BE2C (cell line): ENCODE results near the gene DCLK2.
A peak's percentile ranks its signal among the peaks of the same experiment; 100 is the strongest.

Source experiments
- DNase-seq: peaks from one replicate; pipeline ENCODE4 v3.0.0-alpha.2; 2020
- H3K27me3 ChIP-seq: fragments of 250-450 bp; sonication (Bioruptor Pico); 2 replicates; pipeline ENCODE4 v1.5.1; 2020; ENCODE audit warnings: mild to moderate bottlenecking
- H3K36me3 ChIP-seq: fragments of 250-450 bp; sonication (Bioruptor Pico); 2 replicates; pipeline ENCODE4 v1.5.1; 2020; ENCODE audit warnings: mild to moderate bottlenecking
- H3K4me1 ChIP-seq: fragments of 250-450 bp; sonication (Bioruptor Pico); 2 replicates; pipeline ENCODE4 v1.5.1; 2020
- H3K4me3 ChIP-seq: 2 replicates; pipeline ENCODE4 v1.5.1; 2011; ENCODE audit warnings: low read depth, low read length
- H3K9me3 ChIP-seq: fragments of 250-450 bp; sonication (Bioruptor Pico); 2 replicates; pipeline ENCODE4 v1.5.1; 2020
- CTCF ChIP-seq: IDR thresholded peaks from 2 replicates; pipeline ENCODE4 v1.5.1; 2012; ENCODE audit warnings: mild to moderate bottlenecking, low read depth, low read length

Gene DCLK2

GRCh38 chr4:150212485-150212884, 134.2 kb downstream of the DCLK2 start:
- no peak for DNase-seq
- no peak for TF ChIP-seq CTCF

DNA sequence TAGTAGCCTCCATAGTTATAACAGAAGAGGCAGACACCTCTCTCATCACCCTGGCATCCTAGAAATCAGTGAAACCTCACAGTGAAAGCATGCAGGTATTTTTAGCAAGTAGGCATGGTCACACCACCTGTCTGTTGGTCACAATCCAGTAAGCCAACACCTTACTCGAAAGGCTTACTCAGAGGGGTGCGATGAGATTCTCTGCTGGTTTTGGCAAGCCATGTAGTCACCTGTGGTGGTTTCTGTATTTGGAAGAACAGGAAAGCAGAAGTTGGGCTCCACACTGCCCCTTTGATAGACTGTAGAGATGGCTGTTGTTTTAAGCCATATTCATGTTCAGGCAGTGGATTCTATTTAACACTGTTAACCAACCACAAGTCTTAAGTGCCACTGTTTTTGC, 134.7 kb downstream of the DCLK2 start:
- no peaks in the 10 kb centered on the region for H3K27me3 ChIP-seq
- H3K9me3 ChIP-seq: no peaks in the 10 kb centered on the region
- H3K36me3 ChIP-seq: no peaks in the 10 kb centered on the region
- peaks cover under 1% of the 10 kb centered on the region for H3K4me1 ChIP-seq
- no peak overlapping the region for H3K4me3 ChIP-seq
- no peak for DNase-seq
- TF ChIP-seq CTCF: no peak

More at GRCh38 chr4:150212485-150212884, 134.2 kb downstream of the DCLK2 start:
- Histone ChIP-seq H3K4me1 (peaks cover 3% of the 10 kb centered on the region), H3K36me3 (no peaks in the 10 kb centered on the region), H3K9me3 (no peaks in the 10 kb centered on the region), H3K27me3 (no peaks in the 10 kb centered on the region), H3K4me3 (no peak overlapping the region)

DNA sequence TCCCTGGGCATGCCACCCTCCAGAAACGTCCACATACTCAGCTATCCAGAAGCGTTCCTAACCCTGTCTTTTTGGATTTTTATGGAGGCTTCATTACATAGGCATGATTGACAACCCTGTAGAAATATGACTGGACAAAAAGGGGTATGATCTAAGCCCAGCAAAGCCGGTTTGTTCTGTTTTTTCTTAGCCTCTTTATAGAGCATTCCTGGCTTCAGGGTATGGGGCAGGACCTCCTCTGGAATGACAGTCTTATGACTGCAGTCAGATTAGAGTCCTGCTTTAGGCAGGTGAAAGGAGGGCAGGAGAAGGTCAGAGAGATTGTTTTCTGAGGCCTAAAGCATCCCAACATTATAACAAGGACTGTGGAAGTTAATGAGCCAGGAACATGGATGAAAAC, 137.4 kb downstream of the DCLK2 start:
- no peaks in the 10 kb centered on the region for H3K9me3 ChIP-seq
- H3K4me1 ChIP-seq: no peaks in the 10 kb centered on the region; the same call in 1 of the 2 replicates
- no peak for TF ChIP-seq CTCF
- H3K4me3 ChIP-seq: no peak overlapping the region
- no peak for DNase-seq
- no peaks in the 10 kb centered on the region for H3K36me3 ChIP-seq
- no peaks in the 10 kb centered on the region for H3K27me3 ChIP-seq

GRCh38 chr4:150216726-150217125, 138.5 kb downstream of the DCLK2 start:
- H3K4me1 ChIP-seq: no peaks in the 10 kb centered on the region; the same call in 1 of the 2 replicates
- no peak overlapping the region for H3K4me3 ChIP-seq
- no peaks in the 10 kb centered on the region for H3K36me3 ChIP-seq
- TF ChIP-seq CTCF: no peak
- no peaks in the 10 kb centered on the region for H3K27me3 ChIP-seq
- DNase-seq: no peak
- no peaks in the 10 kb centered on the region for H3K9me3 ChIP-seq

DNA sequence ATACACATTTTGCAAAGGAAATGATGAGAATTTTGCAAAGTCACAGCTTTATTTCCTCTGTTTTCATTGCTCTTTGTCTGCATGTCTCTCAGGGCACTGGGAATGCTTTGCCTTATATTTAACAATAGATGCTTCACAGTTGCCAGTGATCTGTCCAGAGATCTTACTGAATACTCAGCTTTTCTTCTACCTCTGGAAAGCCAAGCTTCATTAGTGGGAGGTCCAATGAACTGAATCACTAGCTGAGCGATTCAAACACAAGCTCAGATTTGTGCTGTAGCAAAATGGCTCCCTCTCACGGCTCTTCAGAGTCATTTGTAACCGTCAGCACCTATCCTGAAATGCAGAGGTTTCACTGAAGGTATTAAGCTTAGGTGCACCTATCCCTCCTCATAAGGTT, 138.9 kb downstream of the DCLK2 start:
- Histone ChIP-seq H3K36me3 (no peaks in the 10 kb centered on the region), H3K27me3 (no peaks in the 10 kb centered on the region), H3K4me1 (no peaks in the 10 kb centered on the region; the same call in 1 of the 2 replicates), H3K9me3 (no peaks in the 10 kb centered on the region), H3K4me3 (no peak overlapping the region)
- peak; percentile 64 for TF ChIP-seq CTCF
- DNase-seq: peak; percentile 26

- Histone ChIP-seq H3K9me3 (no peaks in the 10 kb centered on the region), H3K4me1 (no peaks in the 10 kb centered on the region; the same call in 1 of the 2 replicates), H3K4me3 (no peak overlapping the region), H3K27me3 (no peaks in the 10 kb centered on the region), H3K36me3 (no peaks in the 10 kb centered on the region)
- no peak for DNase-seq
- no peak for TF ChIP-seq CTCF
Observed at GRCh38 chr4:150217808-150218207, 139.6 kb downstream of the DCLK2 start.
